Measurements from ENCODE around the gene SLC38A1. TPM values are rescaled to one million over a fixed set of nuclear protein-coding genes. Genes with fewer than 3 reads are reported as not detected.
"Not testable (repeated sequence)": the region's sequence is repeated elsewhere in the genome, so short reads cannot be mapped to it uniquely, and the experiment has no call there.

The SLC38A1 gene
- total RNA-seq, 4 donors from 2014 or later, result 237 to 472 (median 339) TPM

DNA sequence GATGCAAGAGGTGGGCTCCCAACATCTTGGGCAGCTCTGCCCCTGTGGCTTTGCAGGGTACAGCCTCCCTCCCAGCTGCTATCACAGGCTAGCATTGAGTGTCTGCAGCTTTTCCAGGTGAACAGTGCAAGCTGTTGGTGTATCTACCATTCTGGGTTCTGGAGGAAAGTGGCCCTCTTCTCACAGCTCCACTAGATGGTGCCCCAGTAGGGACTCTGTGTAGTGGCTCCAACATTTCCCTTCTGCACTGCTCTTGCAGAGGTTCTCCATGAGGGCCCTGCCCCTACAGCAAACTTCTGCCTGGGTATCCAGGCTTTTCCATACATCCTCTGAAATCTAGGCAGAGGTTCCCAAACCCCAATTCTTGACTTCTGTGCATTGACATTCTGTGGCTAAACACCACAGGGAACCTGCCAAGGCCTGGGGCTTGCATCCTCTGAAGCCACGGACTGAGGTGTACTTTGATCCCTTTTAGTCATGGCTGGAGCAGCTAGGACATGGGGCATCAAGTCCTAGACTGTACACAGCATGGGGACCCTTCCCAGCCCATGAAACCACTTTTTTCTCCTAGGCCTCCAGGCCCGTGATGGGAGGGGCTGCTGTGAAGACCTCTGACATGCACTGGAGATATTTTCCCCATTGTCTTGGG lies 24.0 kb upstream of the SLC38A1 start:
- ATAC-seq (no peak), DNase-seq (no peak)
- in situ Hi-C loops (cut with MboI; ENCODE audit: low sequenced_read_pairs in 4 of 4), result no loop called here
- Histone ChIP-seq H3K36me3 (no peaks in the 10 kb centered on the region), H3K4me3 (no peak overlapping the region), H3K27ac (no peak overlapping the region), H3K27me3 (no peaks in the 10 kb centered on the region), H3K4me1 (no peaks in the 10 kb centered on the region), H3K9me3 (no peaks in the 10 kb centered on the region)
- intact Hi-C loops (cut with DNase I; ENCODE audit: low total_unique reads), result no loop called here
- TF ChIP-seq, protein P1, sequence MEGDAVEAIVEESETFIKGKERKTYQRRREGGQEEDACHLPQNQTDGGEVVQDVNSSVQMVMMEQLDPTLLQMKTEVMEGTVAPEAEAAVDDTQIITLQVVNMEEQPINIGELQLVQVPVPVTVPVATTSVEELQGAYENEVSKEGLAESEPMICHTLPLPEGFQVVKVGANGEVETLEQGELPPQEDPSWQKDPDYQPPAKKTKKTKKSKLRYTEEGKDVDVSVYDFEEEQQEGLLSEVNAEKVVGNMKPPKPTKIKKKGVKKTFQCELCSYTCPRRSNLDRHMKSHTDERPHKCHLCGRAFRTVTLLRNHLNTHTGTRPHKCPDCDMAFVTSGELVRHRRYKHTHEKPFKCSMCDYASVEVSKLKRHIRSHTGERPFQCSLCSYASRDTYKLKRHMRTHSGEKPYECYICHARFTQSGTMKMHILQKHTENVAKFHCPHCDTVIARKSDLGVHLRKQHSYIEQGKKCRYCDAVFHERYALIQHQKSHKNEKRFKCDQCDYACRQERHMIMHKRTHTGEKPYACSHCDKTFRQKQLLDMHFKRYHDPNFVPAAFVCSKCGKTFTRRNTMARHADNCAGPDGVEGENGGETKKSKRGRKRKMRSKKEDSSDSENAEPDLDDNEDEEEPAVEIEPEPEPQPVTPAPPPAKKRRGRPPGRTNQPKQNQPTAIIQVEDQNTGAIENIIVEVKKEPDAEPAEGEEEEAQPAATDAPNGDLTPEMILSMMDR (IDR thresholded peaks at IDR 0.05 in 4 of 5, conservative IDR thresholded peaks at IDR 0.05 in 1 of 5), result peak in 1 of 5 experiments; percentile 11
- no peak for TF ChIP-seq POLR2A (IDR thresholded peaks at IDR 0.05)

DNA sequence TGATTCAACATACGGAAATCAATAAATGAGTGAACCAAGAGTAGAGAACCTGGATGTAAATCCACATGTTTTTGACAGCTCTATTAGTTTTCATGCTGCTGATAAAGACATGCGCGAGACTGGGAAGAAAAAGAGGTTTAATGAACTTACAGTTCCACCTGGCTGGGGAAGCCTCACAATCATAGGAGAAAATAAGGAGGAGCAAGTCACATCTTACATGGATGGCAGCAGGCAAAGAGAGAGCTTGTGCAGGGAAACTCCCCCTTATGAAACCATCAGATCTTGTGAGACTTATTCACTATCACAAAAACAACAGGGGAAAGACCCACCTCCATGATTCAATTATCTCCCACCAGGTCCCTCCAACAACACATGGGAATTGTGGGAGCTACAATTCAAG lies 23.1 kb upstream of the SLC38A1 start:
- H3K27ac ChIP-seq; in situ Hi-C loops (cut with MboI; ENCODE audit: low sequenced_read_pairs in 4 of 4); ATAC-seq; DNase-seq; H3K4me1 ChIP-seq; H3K27me3 ChIP-seq; H3K4me3 ChIP-seq; H3K9me3 ChIP-seq; intact Hi-C loops (cut with DNase I; ENCODE audit: low total_unique reads); H3K36me3 ChIP-seq: not testable (repeated sequence)

DNA sequence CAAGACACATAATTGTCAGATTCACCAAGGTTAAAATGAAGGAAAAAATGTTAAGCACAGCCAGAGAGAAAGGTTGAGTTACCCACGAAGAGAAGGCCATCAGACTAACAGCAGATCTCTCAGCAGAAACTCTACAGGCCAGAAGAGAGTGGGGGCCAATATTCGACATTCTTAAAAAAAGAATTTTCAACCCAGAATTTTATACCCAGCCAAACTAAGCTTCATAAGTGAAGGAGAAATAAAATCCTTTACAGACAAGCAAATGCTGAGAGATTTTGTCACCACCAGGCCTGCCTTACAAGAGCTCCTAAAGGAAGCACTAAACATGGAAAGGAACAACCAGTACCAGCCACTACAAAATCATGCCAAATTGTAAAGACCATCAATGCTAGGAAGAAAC lies 16.3 kb upstream of the SLC38A1 start:
- H3K36me3 ChIP-seq; H3K4me1 ChIP-seq; H3K4me3 ChIP-seq; in situ Hi-C loops (cut with MboI; ENCODE audit: low sequenced_read_pairs in 4 of 4); H3K27me3 ChIP-seq; ATAC-seq; intact Hi-C loops (cut with DNase I; ENCODE audit: low total_unique reads); H3K27ac ChIP-seq; DNase-seq: not testable (repeated sequence)
- peaks cover 0 to 18% (median 11%) of the 10 kb centered on the region in 3 donors for H3K9me3 ChIP-seq

DNA sequence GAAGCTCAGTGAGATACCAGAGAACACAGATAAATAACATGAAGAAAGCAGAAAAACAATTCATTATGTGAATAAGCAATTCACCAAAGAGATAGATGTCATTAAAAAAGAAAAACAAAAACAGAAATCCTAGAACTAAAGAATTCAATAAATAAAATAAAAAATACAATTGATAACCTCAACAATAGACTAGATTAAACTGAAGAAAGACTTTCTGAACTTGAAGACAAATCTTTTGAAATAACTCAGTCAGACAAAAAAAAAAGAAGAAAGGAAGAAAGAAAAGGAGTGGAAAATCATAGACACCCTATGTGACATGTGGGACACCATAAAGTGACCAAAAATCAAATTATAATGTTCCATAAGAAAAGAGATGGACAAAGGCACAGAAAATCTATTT lies 14.0 kb upstream of the SLC38A1 start:
- in situ Hi-C loops (cut with MboI; ENCODE audit: low sequenced_read_pairs in 4 of 4) (no loop called here), intact Hi-C loops (cut with DNase I; ENCODE audit: low total_unique reads) (no loop called here)
- DNase-seq (no peak), ATAC-seq (no peak)
- Histone ChIP-seq H3K27ac (no peak overlapping the region), H3K4me1 (no peaks in the 10 kb centered on the region), H3K27me3 (no peaks in the 10 kb centered on the region), H3K9me3 (peaks cover 0 to 18% (median 11%) of the 10 kb centered on the region in 3 donors), H3K4me3 (no peak overlapping the region), H3K36me3 (no peaks in the 10 kb centered on the region)
- no peak for TF ChIP-seq POLR2A (IDR thresholded peaks at IDR 0.05)
- TF ChIP-seq, protein P1 (IDR thresholded peaks at IDR 0.05 in 4 of 5, conservative IDR thresholded peaks at IDR 0.05 in 1 of 5), result no peak

DNA sequence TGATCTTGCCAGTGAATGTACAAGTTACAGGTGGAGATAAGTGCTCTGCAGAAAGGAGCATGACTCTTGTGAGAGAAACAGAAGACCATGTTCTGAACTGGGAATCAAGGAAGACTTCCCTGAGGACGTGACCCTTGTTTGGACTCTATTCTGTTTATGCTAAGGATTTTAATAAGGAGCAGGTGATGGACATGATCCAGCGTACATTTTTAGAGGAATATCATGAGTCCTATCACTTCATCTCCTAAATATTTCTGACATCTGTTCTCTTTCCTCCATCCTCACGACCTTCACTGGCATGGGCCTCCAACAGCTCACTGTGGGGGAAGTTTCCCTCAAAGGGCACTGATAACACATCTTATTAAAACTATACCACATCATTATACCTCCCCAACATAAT lies 7.9 kb upstream of the SLC38A1 start:
- TF ChIP-seq, protein P1 (IDR thresholded peaks at IDR 0.05 in 4 of 5, conservative IDR thresholded peaks at IDR 0.05 in 1 of 5), result no peak
- TF ChIP-seq POLR2A (IDR thresholded peaks at IDR 0.05), result no peak
- DNase-seq (no peak), ATAC-seq (no peak)
- H3K4me1 ChIP-seq, result no peaks in the 10 kb centered on the region
- intact Hi-C loops (cut with DNase I; ENCODE audit: low total_unique reads), result no loop called here
- no peak overlapping the region for H3K27ac ChIP-seq
- in situ Hi-C loops (cut with MboI; ENCODE audit: low sequenced_read_pairs in 4 of 4), result no loop called here
- H3K9me3 ChIP-seq, result no peaks in the 10 kb centered on the region
- no peak overlapping the region for H3K4me3 ChIP-seq
- H3K27me3 ChIP-seq, result no peaks in the 10 kb centered on the region
- no peaks in the 10 kb centered on the region for H3K36me3 ChIP-seq

DNA sequence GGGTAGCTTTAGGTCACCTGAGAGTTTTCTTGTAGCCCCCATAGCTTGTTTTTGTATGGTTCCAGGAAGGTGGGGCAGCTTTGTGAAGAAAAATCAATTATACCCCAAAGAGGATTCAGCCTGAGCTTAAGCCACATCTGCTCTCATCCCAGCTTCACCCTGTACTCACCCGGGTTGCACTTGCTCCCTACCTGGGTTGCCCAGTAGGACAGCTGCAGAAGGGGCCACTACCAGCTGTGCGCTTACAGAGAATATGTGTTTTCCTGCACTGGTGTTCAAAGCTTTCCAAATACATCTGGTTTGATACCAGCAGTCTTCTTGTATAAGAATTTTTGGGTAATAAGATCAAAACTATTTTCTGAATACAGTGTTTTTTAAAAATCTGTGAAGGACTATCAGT lies 3.0 kb upstream of the SLC38A1 start:
- no peak overlapping the region for H3K4me3 ChIP-seq
- DNase-seq (no peak), ATAC-seq (no peak)
- peaks cover 0 to 7% of the 10 kb centered on the region in 2 donors for H3K4me1 ChIP-seq
- intact Hi-C loops (cut with DNase I; ENCODE audit: low total_unique reads) (no loop called here), in situ Hi-C loops (cut with MboI; ENCODE audit: low sequenced_read_pairs in 4 of 4) (no loop called here)
- no peak for TF ChIP-seq POLR2A (IDR thresholded peaks at IDR 0.05)
- TF ChIP-seq, protein P1 (IDR thresholded peaks at IDR 0.05 in 4 of 5, conservative IDR thresholded peaks at IDR 0.05 in 1 of 5), result no peak
- H3K27me3 ChIP-seq, result no peaks in the 10 kb centered on the region
- H3K36me3 ChIP-seq, result no peaks in the 10 kb centered on the region
- no peaks in the 10 kb centered on the region for H3K9me3 ChIP-seq
- no peak overlapping the region for H3K27ac ChIP-seq
